Activated gamma-delta T cell (primary cell): ENCODE measurements around the gene CPEB3.
"Not testable (repeated sequence)": the region's sequence is repeated elsewhere in the genome, so short reads cannot be mapped to it uniquely, and the experiment has no call there.

Experiments
- DNase-seq: peaks from one replicate; lab custom pipeline; 2025; lab: John Stamatoyannopoulos, UW

CPEB3 gene

GRCh38 chr10:92142949-92143348 is 147.9 kb downstream of the CPEB3 start:
- DNase-seq: no peak

DNA sequence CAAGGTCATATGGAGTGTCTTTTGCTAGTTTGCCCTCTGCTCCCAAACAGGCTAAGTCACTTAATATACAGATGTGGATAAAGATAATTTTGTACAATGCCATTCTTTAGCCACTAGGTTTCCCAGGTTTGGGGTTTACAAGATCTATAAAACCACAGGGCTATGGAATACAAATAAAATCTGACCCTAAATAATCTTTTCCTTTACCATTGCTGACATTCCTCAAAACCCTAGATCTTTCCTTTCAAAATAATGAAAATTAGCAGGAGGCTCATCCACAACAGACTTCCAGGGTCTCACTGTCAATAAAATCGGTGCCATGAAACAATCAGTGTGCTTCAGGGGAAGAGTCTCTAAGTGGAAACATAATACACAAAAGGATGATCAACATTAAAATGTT is 148.4 kb downstream of the CPEB3 start:
- no peak for DNase-seq

DNA sequence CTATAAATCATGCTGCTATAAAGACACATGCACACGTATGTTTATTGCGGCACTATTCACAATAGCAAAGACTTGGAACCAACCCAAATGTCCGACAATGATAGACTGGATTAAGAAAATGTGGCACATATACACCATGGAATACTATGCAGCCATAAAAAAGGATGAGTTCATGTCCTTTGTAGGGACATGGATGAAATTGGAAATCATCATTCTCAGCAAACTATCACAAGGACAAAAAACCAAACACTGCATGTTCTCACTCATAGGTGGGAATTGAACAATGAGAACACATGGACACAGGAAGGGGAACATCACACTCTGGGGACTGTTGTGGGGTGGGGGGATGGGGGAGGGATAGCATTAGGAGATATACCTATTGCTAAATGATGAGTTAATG is 149.7 kb downstream of the CPEB3 start:
- DNase-seq: not testable (repeated sequence)

GRCh38 chr10:92134049-92134448 is 156.8 kb downstream of the CPEB3 start:
- not testable (repeated sequence) for DNase-seq

DNA sequence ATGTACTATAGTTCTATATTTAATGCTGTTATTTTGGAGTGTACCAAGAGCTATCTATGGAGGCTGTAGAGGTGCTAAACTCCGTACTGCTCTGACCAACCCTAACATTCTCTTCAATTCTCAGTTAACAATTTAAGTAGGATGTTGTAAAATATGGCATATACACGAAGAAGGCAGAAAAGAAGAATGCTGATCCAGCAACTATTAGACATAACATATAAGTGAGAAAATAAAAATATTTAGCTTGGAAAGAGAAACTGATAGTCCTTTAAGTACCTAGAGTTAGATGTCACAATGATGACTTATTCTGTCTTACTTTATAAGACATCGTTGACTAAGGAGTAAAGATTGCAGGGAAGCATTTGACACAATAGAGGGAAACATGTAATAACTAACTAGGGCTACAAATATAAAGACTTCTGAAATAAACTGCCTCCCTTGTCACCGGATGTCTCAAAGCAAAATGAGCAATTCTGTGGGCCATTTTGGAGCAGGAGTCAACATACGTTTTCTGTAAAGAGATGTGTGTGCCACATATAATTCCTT is 159.5 kb downstream of the CPEB3 start:
- no peak for DNase-seq

DNA sequence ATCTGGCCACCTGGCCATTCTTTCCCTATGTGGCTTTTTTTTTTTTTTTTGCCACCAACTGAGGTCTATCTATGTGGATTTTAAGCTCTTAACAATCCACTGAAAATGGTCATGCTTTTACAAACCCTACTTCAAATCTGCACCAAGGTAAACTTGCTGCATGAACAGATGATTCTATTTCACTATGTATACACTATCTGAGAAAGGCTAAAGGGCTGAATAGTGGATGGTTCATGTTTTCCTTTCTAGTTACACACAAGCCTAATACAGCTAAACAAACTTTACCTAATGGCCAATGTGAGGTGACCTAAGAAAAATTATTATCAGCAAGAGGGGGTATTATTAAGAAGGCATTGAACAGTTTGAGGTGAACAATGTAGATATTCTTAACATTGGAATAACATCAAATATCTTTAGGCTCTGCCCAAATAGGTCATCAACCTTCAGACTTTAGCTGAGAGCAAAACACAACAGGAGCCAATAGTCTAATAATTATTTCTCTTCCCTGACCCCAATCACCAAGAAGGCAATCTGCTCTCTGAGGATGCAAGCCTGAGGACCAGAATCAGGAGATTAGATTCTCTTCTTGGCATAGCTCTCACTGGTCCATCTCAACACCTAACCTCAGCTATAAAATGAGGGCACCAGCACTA is 160.1 kb downstream of the CPEB3 start:
- DNase-seq: no peak

- no peak for DNase-seq
Observed at GRCh38 chr10:92126100-92126650, 164.7 kb downstream of the CPEB3 start.

DNA sequence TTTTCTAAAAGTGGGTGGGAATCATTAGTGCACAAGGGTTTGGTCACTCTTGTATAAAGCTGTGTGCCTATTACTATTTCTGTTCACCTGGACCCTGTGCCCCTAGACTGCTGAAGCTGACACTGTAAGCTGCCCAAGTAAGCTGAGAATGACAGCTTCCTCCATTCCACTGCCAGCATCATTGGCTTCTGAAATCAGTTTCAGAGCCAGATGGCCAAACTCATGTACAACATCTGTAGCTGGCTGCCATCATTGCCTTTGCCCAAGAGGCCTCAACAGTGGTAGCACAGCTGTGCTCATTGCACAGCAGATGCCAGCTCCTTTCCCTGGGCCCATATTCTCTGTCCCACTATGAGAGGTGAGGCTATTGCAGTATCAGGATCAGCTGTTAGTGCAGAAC is 165.7 kb downstream of the CPEB3 start:
- no peak for DNase-seq

DNA sequence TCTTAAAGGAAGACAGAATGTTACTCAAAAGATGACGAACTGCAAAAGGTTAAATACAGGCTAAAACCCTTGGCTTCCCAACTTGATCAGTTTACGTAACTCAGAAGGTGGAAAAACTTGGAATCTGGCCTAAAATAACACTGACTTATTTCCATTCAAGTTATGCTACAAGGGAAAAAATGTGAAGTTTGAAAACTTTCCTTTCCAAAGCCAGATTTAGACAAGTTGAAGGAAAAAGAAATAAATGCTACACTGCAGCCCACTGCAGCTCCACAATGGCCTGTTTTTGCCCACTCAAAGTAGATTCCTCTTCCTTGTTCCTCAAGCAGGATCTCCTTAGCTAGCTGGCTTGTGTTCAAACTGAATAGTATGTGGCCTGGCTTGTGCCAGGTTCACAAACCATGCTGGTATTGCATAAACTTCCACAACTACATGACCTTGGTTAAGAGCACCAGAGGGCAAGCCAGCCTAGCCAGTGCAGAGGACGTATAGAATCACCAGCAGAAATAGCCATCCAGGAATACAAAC is 166.2 kb downstream of the CPEB3 start:
- no peak for DNase-seq

DNA sequence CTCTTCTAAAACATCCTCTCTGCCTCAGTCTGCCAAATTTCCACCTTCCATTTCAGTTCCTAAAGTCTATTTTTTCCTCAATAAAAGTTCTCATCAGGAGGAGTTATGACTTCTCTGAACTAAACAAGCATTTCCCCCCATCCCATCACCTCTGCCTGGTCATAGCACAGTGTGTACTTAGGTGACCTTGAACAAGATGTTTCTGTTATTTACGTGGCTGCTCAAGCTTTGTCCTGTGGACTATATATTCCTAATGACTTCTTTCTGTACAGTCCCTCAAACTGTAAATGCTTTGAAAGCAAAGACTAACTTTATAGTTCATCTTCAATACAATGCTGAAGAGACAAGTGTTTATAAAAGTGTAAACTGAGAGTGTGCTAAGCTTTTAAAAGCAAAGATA is 166.9 kb downstream of the CPEB3 start:
- DNase-seq: no peak

DNA sequence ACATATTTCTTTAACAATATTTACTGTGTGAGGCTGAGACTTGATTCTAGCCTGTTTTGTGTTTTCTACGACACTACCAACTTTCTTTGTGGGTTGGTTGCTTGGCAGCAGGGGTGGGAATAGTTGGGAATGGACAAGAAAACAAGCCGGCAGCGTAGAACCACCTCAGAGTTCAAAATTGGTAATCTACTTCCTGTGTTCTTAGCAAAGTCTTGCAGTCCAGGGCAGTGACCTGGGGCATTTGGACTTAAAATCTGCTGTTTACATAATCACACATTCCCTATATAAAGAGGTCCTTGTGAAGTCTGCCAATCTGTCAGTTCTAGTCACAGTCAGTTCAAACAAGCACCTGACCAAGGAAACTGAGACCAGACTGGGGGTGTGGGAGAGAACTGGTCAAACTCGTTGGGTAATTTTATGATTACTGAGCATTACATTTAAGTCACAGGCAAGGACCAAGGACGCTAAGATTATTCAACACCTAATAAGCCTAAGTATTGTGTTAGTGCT is 167.9 kb downstream of the CPEB3 start:
- DNase-seq: no peak

- no peak for DNase-seq
Observed at GRCh38 chr10:92121686-92122492, 169.0 kb downstream of the CPEB3 start.

GRCh38 chr10:92119340-92119739 is 171.5 kb downstream of the CPEB3 start:
- no peak for DNase-seq

- DNase-seq: not testable (repeated sequence)
Observed at GRCh38 chr10:92114917-92115316, 176.0 kb downstream of the CPEB3 start.

DNA sequence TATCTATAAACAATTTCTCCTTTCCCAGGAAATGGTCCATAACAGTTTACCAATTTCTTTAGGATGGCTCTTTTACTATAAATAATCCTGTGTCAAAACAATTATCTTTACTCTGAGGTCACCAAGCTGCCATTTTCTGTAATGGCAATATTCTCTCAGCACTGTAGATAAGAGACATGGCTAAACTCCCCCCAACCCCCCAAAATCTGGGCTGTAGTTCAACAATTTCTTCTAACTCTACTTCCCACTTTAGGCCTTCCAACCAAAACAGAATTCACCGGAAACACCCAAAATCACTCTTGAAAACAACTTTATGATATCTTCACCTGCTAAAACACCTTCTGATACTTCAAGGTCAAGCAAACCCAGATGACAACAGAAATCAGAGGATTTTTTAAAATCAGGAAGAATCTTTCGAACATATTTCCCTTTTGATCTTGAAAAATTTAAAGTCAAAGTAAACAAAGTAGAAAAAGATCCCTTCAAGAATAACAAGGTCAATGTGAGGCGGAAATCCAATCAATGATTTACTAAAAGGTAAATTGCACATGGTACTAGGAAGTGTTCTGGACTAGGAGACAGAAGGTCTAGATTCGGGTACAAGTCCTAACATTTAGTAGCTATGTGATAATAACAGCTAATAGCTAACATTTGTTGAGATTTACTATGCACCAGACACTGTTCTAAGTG is 176.8 kb downstream of the CPEB3 start:
- no peak for DNase-seq

DNA sequence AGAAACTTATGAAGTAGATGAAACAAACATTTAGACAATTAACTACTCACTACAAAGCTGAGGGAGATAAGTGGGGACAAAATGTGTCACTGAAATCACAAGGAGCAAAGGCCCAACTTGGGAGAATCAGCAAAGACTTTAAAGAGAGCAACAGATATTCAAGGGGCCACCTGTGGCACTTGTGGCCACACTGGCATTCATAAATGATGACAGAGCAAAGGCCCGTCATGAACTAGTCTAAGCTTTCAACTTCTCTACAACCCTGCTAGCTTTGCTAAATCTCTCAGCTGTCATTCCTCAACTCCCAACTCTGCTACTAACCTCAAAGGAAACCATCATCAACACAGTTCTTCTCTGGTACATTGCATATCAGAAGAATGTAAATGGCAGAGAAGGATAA is 178.4 kb downstream of the CPEB3 start:
- no peak for DNase-seq

DNA sequence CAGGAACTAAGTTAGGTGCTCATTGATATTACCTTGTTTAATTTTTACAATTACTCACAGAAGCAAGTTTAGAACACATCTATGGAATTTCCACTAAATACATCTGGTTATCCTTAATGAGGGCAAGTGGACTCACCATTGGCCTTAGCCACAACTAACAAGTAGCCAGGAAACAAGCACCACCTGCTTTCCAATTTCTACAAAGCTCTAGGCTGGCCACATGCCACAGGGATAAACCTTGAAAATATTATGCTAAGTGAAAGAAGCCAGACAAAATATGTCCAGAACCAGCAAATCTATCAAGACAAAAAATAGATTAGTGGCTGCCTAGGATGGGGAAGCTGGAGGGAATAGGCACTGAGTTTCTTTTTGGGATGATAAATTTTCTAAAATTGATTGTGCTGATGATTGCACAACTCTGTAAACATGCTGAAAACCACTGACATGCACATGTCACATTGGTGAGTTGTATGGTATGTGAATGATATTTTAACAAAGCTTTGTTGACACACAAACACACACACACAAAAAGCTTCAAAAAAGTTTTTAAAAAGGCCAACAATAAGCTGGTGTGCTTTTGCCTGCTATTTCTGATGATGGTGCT is 179.4 kb downstream of the CPEB3 start:
- DNase-seq: no peak

GRCh38 chr10:92110039-92110794 is 180.7 kb downstream of the CPEB3 start:
- no peak for DNase-seq

- DNase-seq: no peak
Observed at GRCh38 chr10:92108747-92109146, 182.1 kb downstream of the CPEB3 start.

GRCh38 chr10:92108120-92108519 is 182.8 kb downstream of the CPEB3 start:
- DNase-seq: no peak
